HL-60 (cell line): ENCODE data around the gene DNMT3A.
A peak's percentile ranks its signal among the peaks of the same experiment; 100 is the strongest.

Source experiments
- DNase-seq, 2 experiments: peaks; one replicate each; pipeline ENCODE4 v3.0.0-alpha.2; 2010 to 2020; ENCODE audit warnings: low read depth in 1 of 2, low spot score in 1 of 2
- H3K27ac ChIP-seq: fragments of 250-450 bp; sonication (Bioruptor Pico); replicated peaks from 2 replicates; pipeline ENCODE4 v1.5.1; 2020; ENCODE audit warnings: mild to moderate bottlenecking, moderate library complexity
- H3K27me3 ChIP-seq: fragments of 250-450 bp; sonication (Bioruptor Pico); 2 replicates; pipeline ENCODE4 v1.5.1; 2021; ENCODE audit warnings: mild to moderate bottlenecking, moderate library complexity; ENCODE audit not compliant: insufficient read depth, poor library complexity, severe bottlenecking
- H3K4me3 ChIP-seq: replicated peaks from 2 replicates; pipeline ENCODE4 v1.5.1; 2011; ENCODE audit warnings: mild to moderate bottlenecking, control low read depth, low read length; ENCODE audit not compliant: insufficient read depth
- GABPA ChIP-seq: IDR thresholded peaks from 2 replicates; pipeline ENCODE4 v1.6.1; 2012; ENCODE audit warnings: low read depth
- POLR2AphosphoS5 ChIP-seq: IDR thresholded peaks from 2 replicates; pipeline ENCODE4 v1.6.1; 2012; ENCODE audit warnings: low read depth
- REST ChIP-seq: IDR thresholded peaks from 2 replicates; pipeline ENCODE4 v1.6.1; 2012; ENCODE audit warnings: low read depth; ENCODE audit not compliant: insufficient replicate concordance
- SPI1 ChIP-seq: IDR thresholded peaks from 2 replicates; pipeline ENCODE4 v1.6.1; 2012; ENCODE audit warnings: low read depth, mild to moderate bottlenecking, borderline replicate concordance
- TF ChIP-seq, protein P1 (sequence below): IDR thresholded peaks from one replicate; pipeline ENCODE4 v1.5.1; 2011; ENCODE audit warnings: low read length, control low read depth, inconsistent platforms; ENCODE audit not compliant: insufficient read depth

The DNMT3A gene

DNA sequence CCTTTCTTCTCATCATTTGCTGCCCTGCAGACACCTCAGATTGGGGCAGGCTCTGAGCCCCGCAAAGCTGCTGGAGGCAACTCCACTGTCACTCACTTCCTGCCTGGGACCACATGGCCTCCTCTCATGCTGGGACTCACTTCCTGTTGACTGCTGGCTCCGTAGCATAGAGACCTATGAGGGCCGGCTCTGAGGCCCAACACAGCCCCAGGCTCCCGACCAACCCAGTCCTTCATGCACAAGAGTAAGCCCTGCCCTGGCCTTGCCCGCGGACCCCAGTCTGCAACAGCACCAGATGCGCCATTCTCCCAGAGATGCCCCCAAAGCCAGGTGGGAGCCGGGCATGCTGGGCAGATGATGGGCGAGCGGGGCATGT, 55.7 kb downstream of the DNMT3A start:
- Histone ChIP-seq H3K27ac (0 out of 2 replicates have a peak overlapping the region, but pooled peaks have one; percentile 14), H3K27me3 (no peaks in the 10 kb centered on the region), H3K4me3 (no peak overlapping the region)
- TF ChIP-seq POLR2AphosphoS5 (no peak), GABPA (peak; percentile 65), REST (peak; percentile 46), SPI1 (peak; percentile 55; the same call in 1 of the 2 replicates)
- DNase-seq = peak in 1 of 2 experiments; percentile 54

- DNase-seq = no peak
- no peak overlapping the region for H3K4me3 ChIP-seq
- H3K27me3 ChIP-seq = no peaks in the 10 kb centered on the region
- TF ChIP-seq POLR2AphosphoS5 (no peak), REST (no peak), SPI1 (no peak)
- TF ChIP-seq, protein P1, sequence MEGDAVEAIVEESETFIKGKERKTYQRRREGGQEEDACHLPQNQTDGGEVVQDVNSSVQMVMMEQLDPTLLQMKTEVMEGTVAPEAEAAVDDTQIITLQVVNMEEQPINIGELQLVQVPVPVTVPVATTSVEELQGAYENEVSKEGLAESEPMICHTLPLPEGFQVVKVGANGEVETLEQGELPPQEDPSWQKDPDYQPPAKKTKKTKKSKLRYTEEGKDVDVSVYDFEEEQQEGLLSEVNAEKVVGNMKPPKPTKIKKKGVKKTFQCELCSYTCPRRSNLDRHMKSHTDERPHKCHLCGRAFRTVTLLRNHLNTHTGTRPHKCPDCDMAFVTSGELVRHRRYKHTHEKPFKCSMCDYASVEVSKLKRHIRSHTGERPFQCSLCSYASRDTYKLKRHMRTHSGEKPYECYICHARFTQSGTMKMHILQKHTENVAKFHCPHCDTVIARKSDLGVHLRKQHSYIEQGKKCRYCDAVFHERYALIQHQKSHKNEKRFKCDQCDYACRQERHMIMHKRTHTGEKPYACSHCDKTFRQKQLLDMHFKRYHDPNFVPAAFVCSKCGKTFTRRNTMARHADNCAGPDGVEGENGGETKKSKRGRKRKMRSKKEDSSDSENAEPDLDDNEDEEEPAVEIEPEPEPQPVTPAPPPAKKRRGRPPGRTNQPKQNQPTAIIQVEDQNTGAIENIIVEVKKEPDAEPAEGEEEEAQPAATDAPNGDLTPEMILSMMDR = no peak
- H3K27ac ChIP-seq = no peak overlapping the region
Observed at GRCh38 chr2:25285265-25286024, 56.3 kb downstream of the DNMT3A start.

- no peak for TF ChIP-seq POLR2AphosphoS5
- TF ChIP-seq SPI1 = no peak
- no peak for TF ChIP-seq REST
- TF ChIP-seq, protein P1 = no peak
- no peak for TF ChIP-seq GABPA
- Histone ChIP-seq H3K27ac (no peak overlapping the region), H3K4me3 (no peak overlapping the region), H3K27me3 (no peaks in the 10 kb centered on the region)
- DNase-seq = no peak
Observed at GRCh38 chr2:25284756-25285155, 57.0 kb downstream of the DNMT3A start.
